HG02798 (cell line): ENCODE results near the gene EFHB.
"Not testable (repeated sequence)": the region's sequence is repeated elsewhere in the genome, so short reads cannot be mapped to it uniquely, and the experiment has no call there.

Source experiments
- ATAC-seq: cut with Tn5 transposase; IDR thresholded peaks from one replicate; pipeline ENCODE4 v1.9.1; 2021; ENCODE audit warnings: mild to moderate bottlenecking; ENCODE audit not compliant: unreplicated experiment, poor library complexity

Gene EFHB

GRCh38 chr3:19855318-19855717, 78.7 kb downstream of the EFHB start:
- ATAC-seq = not testable (repeated sequence)

GRCh38 chr3:19846609-19847008, 87.4 kb downstream of the EFHB start:
- not testable (repeated sequence) for ATAC-seq
